ENCODE data around the gene COL3A1.

COL3A1 gene

DNA sequence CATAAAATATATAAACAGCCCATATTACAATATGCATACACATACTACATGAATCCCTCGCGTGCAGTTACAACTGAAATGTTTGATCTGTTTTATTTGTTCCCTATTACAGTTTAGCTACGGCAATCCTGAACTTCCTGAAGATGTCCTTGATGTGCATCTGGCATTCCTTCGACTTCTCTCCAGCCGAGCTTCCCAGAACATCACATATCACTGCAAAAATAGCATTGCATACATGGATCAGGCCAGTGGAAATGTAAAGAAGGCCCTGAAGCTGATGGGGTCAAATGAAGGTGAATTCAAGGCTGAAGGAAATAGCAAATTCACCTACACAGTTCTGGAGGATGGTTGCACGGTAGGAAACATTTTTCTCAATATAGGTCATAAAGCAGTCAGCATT is 36.4 kb downstream of the COL3A1 start:
- Histone ChIP-seq H3K9me2 (replicated peaks; ENCODE audit: insufficient read depth, low read length) (no peaks in the 10 kb centered on the region), H4K20me1 (ENCODE audit: low read depth, low read length) (no peaks in the 10 kb centered on the region; the same call in 1 of the 2 replicates), H3K36me3 (ENCODE audit: low read length) (no peaks in the 10 kb centered on the region), H3K79me2 (ENCODE audit: insufficient read depth, low read length) (no peaks in the 10 kb centered on the region), H3K4me2 (ENCODE audit: low read depth, low read length, poor library complexity, severe bottlenecking) (no peak overlapping the region), H2AFZ (ENCODE audit: low read depth, low read length, severe bottlenecking) (no peak overlapping the region), H3K27ac (ENCODE audit: low read depth, low read length) (no peak overlapping the region), H3F3A (ENCODE audit: insufficient read depth) (no peaks in the 10 kb centered on the region), H3K9ac (ENCODE audit: low read length) (no peak overlapping the region), H3K27me3 (ENCODE audit: low read length) (no peaks in the 10 kb centered on the region), H3K4me3 (ENCODE audit: insufficient read depth, low read length, poor library complexity, severe bottlenecking) (no peak overlapping the region), H3K9me3 (ENCODE audit: insufficient read depth, low read length) (no peaks in the 10 kb centered on the region)
- TF ChIP-seq EZH2phosphoT487 (conservative IDR thresholded peaks at IDR 0.05; ENCODE audit: low read length), result no peak
- TF ChIP-seq, protein P1, sequence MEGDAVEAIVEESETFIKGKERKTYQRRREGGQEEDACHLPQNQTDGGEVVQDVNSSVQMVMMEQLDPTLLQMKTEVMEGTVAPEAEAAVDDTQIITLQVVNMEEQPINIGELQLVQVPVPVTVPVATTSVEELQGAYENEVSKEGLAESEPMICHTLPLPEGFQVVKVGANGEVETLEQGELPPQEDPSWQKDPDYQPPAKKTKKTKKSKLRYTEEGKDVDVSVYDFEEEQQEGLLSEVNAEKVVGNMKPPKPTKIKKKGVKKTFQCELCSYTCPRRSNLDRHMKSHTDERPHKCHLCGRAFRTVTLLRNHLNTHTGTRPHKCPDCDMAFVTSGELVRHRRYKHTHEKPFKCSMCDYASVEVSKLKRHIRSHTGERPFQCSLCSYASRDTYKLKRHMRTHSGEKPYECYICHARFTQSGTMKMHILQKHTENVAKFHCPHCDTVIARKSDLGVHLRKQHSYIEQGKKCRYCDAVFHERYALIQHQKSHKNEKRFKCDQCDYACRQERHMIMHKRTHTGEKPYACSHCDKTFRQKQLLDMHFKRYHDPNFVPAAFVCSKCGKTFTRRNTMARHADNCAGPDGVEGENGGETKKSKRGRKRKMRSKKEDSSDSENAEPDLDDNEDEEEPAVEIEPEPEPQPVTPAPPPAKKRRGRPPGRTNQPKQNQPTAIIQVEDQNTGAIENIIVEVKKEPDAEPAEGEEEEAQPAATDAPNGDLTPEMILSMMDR (IDR thresholded peaks at IDR 0.05; ENCODE audit: insufficient read depth, low read length, poor library complexity, severe bottlenecking), result no peak

DNA sequence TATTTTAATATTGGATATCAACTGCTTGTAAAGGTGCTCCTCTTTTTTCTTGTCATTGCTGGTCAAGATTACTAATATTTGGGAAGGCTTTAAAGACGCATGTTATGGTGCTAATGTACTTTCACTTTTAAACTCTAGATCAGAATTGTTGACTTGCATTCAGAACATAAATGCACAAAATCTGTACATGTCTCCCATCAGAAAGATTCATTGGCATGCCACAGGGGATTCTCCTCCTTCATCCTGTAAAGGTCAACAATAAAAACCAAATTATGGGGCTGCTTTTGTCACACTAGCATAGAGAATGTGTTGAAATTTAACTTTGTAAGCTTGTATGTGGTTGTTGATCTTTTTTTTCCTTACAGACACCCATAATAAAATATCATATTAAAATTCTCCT is 38.2 kb downstream of the COL3A1 start:
- no peaks in the 10 kb centered on the region for H3K9me3 ChIP-seq (ENCODE audit: insufficient read depth, low read length)
- no peaks in the 10 kb centered on the region; the same call in 1 of the 2 replicates for H4K20me1 ChIP-seq (ENCODE audit: low read depth, low read length)
- no peaks in the 10 kb centered on the region for H3K9me2 ChIP-seq (replicated peaks; ENCODE audit: insufficient read depth, low read length)
- H3K4me2 ChIP-seq (ENCODE audit: low read depth, low read length, poor library complexity, severe bottlenecking), result no peak overlapping the region
- no peak overlapping the region for H2AFZ ChIP-seq (ENCODE audit: low read depth, low read length, severe bottlenecking)
- no peak overlapping the region for H3K9ac ChIP-seq (ENCODE audit: low read length)
- no peaks in the 10 kb centered on the region for H3K27me3 ChIP-seq (ENCODE audit: low read length)
- H3K36me3 ChIP-seq (ENCODE audit: low read length), result no peaks in the 10 kb centered on the region
- no peak for TF ChIP-seq EZH2phosphoT487 (conservative IDR thresholded peaks at IDR 0.05; ENCODE audit: low read length)
- TF ChIP-seq, protein P1 (IDR thresholded peaks at IDR 0.05; ENCODE audit: insufficient read depth, low read length, poor library complexity, severe bottlenecking), result no peak
- H3K79me2 ChIP-seq (ENCODE audit: insufficient read depth, low read length), result no peaks in the 10 kb centered on the region
- no peak overlapping the region for H3K4me3 ChIP-seq (ENCODE audit: insufficient read depth, low read length, poor library complexity, severe bottlenecking)
- H3K27ac ChIP-seq (ENCODE audit: low read depth, low read length), result no peak overlapping the region
- H3F3A ChIP-seq (ENCODE audit: insufficient read depth), result no peaks in the 10 kb centered on the region

DNA sequence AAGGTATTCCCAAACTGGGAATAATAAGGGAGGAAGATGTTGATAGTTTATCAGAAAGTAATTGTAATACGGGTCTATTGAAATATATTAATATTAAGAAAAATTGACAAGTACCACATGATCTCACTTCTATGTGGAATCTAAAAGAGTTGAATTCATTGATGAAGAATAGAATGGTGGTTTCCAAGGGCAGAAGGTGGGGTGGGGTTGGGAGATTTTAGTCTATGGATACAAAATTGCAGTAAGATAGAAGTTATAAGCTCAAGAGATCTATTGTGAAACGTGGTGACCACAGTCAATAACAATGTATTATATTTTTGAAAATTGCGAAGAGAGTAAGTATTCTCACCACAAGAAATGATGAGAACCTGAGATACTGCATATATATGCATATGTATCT is 38.9 kb downstream of the COL3A1 start:
- H3K4me3 ChIP-seq (ENCODE audit: insufficient read depth, low read length, poor library complexity, severe bottlenecking), result no peak overlapping the region
- no peaks in the 10 kb centered on the region for H3K79me2 ChIP-seq (ENCODE audit: insufficient read depth, low read length)
- no peak overlapping the region for H3K4me2 ChIP-seq (ENCODE audit: low read depth, low read length, poor library complexity, severe bottlenecking)
- H3F3A ChIP-seq (ENCODE audit: insufficient read depth), result no peaks in the 10 kb centered on the region
- no peaks in the 10 kb centered on the region for H3K9me3 ChIP-seq (ENCODE audit: insufficient read depth, low read length)
- no peaks in the 10 kb centered on the region; the same call in 1 of the 2 replicates for H4K20me1 ChIP-seq (ENCODE audit: low read depth, low read length)
- H3K9me2 ChIP-seq (replicated peaks; ENCODE audit: insufficient read depth, low read length), result no peaks in the 10 kb centered on the region
- H3K36me3 ChIP-seq (ENCODE audit: low read length), result no peaks in the 10 kb centered on the region
- H3K27ac ChIP-seq (ENCODE audit: low read depth, low read length), result no peak overlapping the region
- no peaks in the 10 kb centered on the region for H3K27me3 ChIP-seq (ENCODE audit: low read length)
- no peak overlapping the region for H2AFZ ChIP-seq (ENCODE audit: low read depth, low read length, severe bottlenecking)
- H3K9ac ChIP-seq (ENCODE audit: low read length), result no peak overlapping the region
- TF ChIP-seq, protein P1 (IDR thresholded peaks at IDR 0.05; ENCODE audit: insufficient read depth, low read length, poor library complexity, severe bottlenecking), result no peak
- no peak for TF ChIP-seq EZH2phosphoT487 (conservative IDR thresholded peaks at IDR 0.05; ENCODE audit: low read length)

All from SU-DHL-6 (cell line).